ENCODE results near the gene DUOX1. TPM values are rescaled to one million over a fixed set of nuclear protein-coding genes. Genes with fewer than 3 reads are reported as not detected.

DUOX1 gene
- total RNA-seq, 1 donor from 2014 or later = not detected

- no peaks in the 10 kb centered on the region for H3K36me3 Mint-ChIP-seq (ENCODE audit: low read depth)
- DNase-seq (ENCODE audit: low read depth, low spot score) = no peak
- H3K4me3 Mint-ChIP-seq = no peak overlapping the region
- peaks cover 4% of the 10 kb centered on the region for H3K9me3 Mint-ChIP-seq
- TF ChIP-seq, protein P1, sequence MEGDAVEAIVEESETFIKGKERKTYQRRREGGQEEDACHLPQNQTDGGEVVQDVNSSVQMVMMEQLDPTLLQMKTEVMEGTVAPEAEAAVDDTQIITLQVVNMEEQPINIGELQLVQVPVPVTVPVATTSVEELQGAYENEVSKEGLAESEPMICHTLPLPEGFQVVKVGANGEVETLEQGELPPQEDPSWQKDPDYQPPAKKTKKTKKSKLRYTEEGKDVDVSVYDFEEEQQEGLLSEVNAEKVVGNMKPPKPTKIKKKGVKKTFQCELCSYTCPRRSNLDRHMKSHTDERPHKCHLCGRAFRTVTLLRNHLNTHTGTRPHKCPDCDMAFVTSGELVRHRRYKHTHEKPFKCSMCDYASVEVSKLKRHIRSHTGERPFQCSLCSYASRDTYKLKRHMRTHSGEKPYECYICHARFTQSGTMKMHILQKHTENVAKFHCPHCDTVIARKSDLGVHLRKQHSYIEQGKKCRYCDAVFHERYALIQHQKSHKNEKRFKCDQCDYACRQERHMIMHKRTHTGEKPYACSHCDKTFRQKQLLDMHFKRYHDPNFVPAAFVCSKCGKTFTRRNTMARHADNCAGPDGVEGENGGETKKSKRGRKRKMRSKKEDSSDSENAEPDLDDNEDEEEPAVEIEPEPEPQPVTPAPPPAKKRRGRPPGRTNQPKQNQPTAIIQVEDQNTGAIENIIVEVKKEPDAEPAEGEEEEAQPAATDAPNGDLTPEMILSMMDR (conservative IDR thresholded peaks at IDR 0.05) = no peak
- peaks cover 69% of the 10 kb centered on the region for H3K27me3 Mint-ChIP-seq (ENCODE audit: low read depth)
- peaks cover 6% of the 10 kb centered on the region for H3K4me1 Mint-ChIP-seq
- no peak overlapping the region for H3K27ac Mint-ChIP-seq (ENCODE audit: unreplicated experiment)
These were observed 9.5 kb upstream of the DUOX1 start for GRCh38 chr15:45120081-45120972.

- H3K4me1 Mint-ChIP-seq = peaks cover 6% of the 10 kb centered on the region
These were observed 8.8 kb upstream of the DUOX1 start for GRCh38 chr15:45121020-45121419.

GRCh38 chr15:45121706-45122417 lies 7.9 kb upstream of the DUOX1 start:
- Mint-ChIP-seq H3K36me3 (ENCODE audit: low read depth) (no peaks in the 10 kb centered on the region), H3K27me3 (ENCODE audit: low read depth) (peaks cover 73% of the 10 kb centered on the region), H3K9me3 (peaks cover 4% of the 10 kb centered on the region), H3K27ac (ENCODE audit: unreplicated experiment) (peak overlapping the region; percentile 57), H3K4me3 (no peak overlapping the region), H3K4me1 (peaks cover 6% of the 10 kb centered on the region)
- no peak for DNase-seq (ENCODE audit: low read depth, low spot score)
- TF ChIP-seq, protein P1 (conservative IDR thresholded peaks at IDR 0.05) = no peak

More at GRCh38 chr15:45121020-45121419, 8.8 kb upstream of the DUOX1 start:
- peaks cover 69% of the 10 kb centered on the region for H3K27me3 Mint-ChIP-seq (ENCODE audit: low read depth)
- TF ChIP-seq, protein P1 (conservative IDR thresholded peaks at IDR 0.05) = no peak
- H3K9me3 Mint-ChIP-seq = peaks cover 4% of the 10 kb centered on the region
- no peak for DNase-seq (ENCODE audit: low read depth, low spot score)
- H3K4me3 Mint-ChIP-seq = no peak overlapping the region
- no peaks in the 10 kb centered on the region for H3K36me3 Mint-ChIP-seq (ENCODE audit: low read depth)
- no peak overlapping the region for H3K27ac Mint-ChIP-seq (ENCODE audit: unreplicated experiment)

GRCh38 chr15:45122719-45123118 lies 7.1 kb upstream of the DUOX1 start:
- DNase-seq (ENCODE audit: low read depth, low spot score) = no peak
- Mint-ChIP-seq H3K9me3 (peaks cover 4% of the 10 kb centered on the region), H3K4me3 (no peak overlapping the region), H3K27me3 (ENCODE audit: low read depth) (peaks cover 76% of the 10 kb centered on the region), H3K4me1 (peaks cover 6% of the 10 kb centered on the region), H3K36me3 (ENCODE audit: low read depth) (no peaks in the 10 kb centered on the region), H3K27ac (ENCODE audit: unreplicated experiment) (no peak overlapping the region)
- TF ChIP-seq, protein P1 (conservative IDR thresholded peaks at IDR 0.05) = no peak

DNA sequence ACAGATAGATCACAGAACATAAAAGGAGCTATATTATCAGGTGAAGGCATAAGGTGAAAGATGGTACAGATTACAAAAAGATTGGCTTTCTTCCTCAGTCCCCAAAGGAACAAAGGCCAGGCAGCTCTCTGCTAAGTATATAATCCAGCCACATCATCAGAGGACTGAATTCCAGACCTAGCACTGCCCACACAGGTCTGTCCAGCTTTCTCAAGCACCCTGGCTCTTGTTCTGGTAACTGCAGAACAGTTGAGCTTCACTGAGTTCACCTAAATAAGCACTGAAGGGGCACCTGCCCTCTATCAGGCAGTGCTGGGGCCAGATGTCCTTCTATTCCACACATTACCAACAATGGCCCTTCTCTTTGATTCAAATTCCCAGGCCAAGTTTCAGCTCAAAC lies 6.4 kb upstream of the DUOX1 start:
- TF ChIP-seq, protein P1 (conservative IDR thresholded peaks at IDR 0.05) = no peak
- Mint-ChIP-seq H3K36me3 (ENCODE audit: low read depth) (no peaks in the 10 kb centered on the region), H3K4me3 (no peak overlapping the region), H3K27me3 (ENCODE audit: low read depth) (peaks cover 76% of the 10 kb centered on the region), H3K4me1 (peaks cover 2% of the 10 kb centered on the region), H3K9me3 (no peaks in the 10 kb centered on the region), H3K27ac (ENCODE audit: unreplicated experiment) (no peak overlapping the region)
- DNase-seq (ENCODE audit: low read depth, low spot score) = no peak
